Measurements from ENCODE around the gene RFX4. TPM values are rescaled to one million over a fixed set of nuclear protein-coding genes. Genes with fewer than 3 reads are reported as not detected.

The RFX4 gene
- total RNA-seq, 4 donors from 2014 or later: not detected

- Histone ChIP-seq H3K27me3 (peaks cover 0 to 100% (median 71%) of the 10 kb centered on the region in 4 donors), H3K4me1 (peaks cover 53 to 74% (median 71%) of the 10 kb centered on the region in 4 donors), H3K9me3 (no peaks in the 10 kb centered on the region), H3K27ac (replicated peaks in 1 of 4) (no peak overlapping the region), H3K36me3 (no peaks in the 10 kb centered on the region), H3K4me3 (peak overlapping the region in 3 of 4 donors; percentile 42 to 52 (median 44))
- intact Hi-C loops (cut with DNase I): no loop called here
- WGBS: 5% methylated on average over 34 of the region's 41 CpGs
- TF ChIP-seq POLR2A (IDR thresholded peaks at IDR 0.05; ENCODE audit: low read depth): no peak
- TF ChIP-seq EP300 (IDR thresholded peaks at IDR 0.05): no peak
- no peak for TF ChIP-seq CTCF (IDR thresholded peaks at IDR 0.05)
- TF ChIP-seq POLR2AphosphoS5 (IDR thresholded peaks at IDR 0.05): no peak
- DNase-seq (ENCODE audit: extremely low spot score): peak; percentile 90
Measured at GRCh38 chr12:106584104-106585064, 1.6 kb downstream of the RFX4 start.

GRCh38 chr12:106585105-106585520 is 2.3 kb downstream of the RFX4 start:
- no peak for DNase-seq (ENCODE audit: extremely low spot score)
- no peak overlapping the region for H3K4me3 ChIP-seq
- TF ChIP-seq POLR2A (IDR thresholded peaks at IDR 0.05; ENCODE audit: low read depth) (no peak), CTCF (IDR thresholded peaks at IDR 0.05) (no peak)
- H3K27me3 ChIP-seq: peaks cover 0 to 100% (median 68%) of the 10 kb centered on the region in 4 donors
- H3K36me3 ChIP-seq: no peaks in the 10 kb centered on the region
- H3K9me3 ChIP-seq: no peaks in the 10 kb centered on the region
- intact Hi-C loops (cut with DNase I): no loop called here
- whole genome bisulfite sequencing: 6% methylated on average over 17 of the region's 17 CpGs
- peaks cover 53 to 74% (median 71%) of the 10 kb centered on the region in 4 donors for H3K4me1 ChIP-seq
- H3K27ac ChIP-seq (replicated peaks in 1 of 4): no peak overlapping the region

GRCh38 chr12:106585521-106586277 is 2.9 kb downstream of the RFX4 start:
- WGBS: 4% methylated on average over 28 of the region's 63 CpGs
- TF ChIP-seq CTCF (IDR thresholded peaks at IDR 0.05) (no peak), POLR2A (IDR thresholded peaks at IDR 0.05; ENCODE audit: low read depth) (no peak), POLR2AphosphoS5 (IDR thresholded peaks at IDR 0.05) (no peak), EP300 (IDR thresholded peaks at IDR 0.05) (no peak)
- peaks cover 0 to 100% (median 63%) of the 10 kb centered on the region in 4 donors for H3K27me3 ChIP-seq
- peak; percentile 70 for DNase-seq (ENCODE audit: extremely low spot score)
- no peaks in the 10 kb centered on the region for H3K9me3 ChIP-seq
- H3K36me3 ChIP-seq: no peaks in the 10 kb centered on the region
- no peak overlapping the region for H3K27ac ChIP-seq (replicated peaks in 1 of 4)
- peak overlapping the region in 1 of 4 donors; percentile 23 for H3K4me3 ChIP-seq
- H3K4me1 ChIP-seq: peaks cover 50 to 69% (median 66%) of the 10 kb centered on the region in 4 donors
- intact Hi-C loops (cut with DNase I): no loop called here

- Histone ChIP-seq H3K27ac (replicated peaks in 1 of 4) (no peak overlapping the region), H3K27me3 (peaks cover 0 to 100% (median 56%) of the 10 kb centered on the region in 4 donors), H3K36me3 (no peaks in the 10 kb centered on the region), H3K4me1 (peaks cover 44 to 63% (median 59%) of the 10 kb centered on the region in 4 donors), H3K9me3 (no peaks in the 10 kb centered on the region), H3K4me3 (peak overlapping the region in 2 of 4 donors; percentile 12 to 23)
- DNase-seq (ENCODE audit: extremely low spot score): peak; percentile 47
- WGBS: 0% methylated on average over 20 of the region's 35 CpGs
- intact Hi-C loops (cut with DNase I): no loop called here
- TF ChIP-seq CTCF (IDR thresholded peaks at IDR 0.05) (no peak), POLR2AphosphoS5 (IDR thresholded peaks at IDR 0.05) (no peak), EP300 (IDR thresholded peaks at IDR 0.05) (no peak), POLR2A (IDR thresholded peaks at IDR 0.05; ENCODE audit: low read depth) (no peak)
Measured at GRCh38 chr12:106586278-106586802, 3.5 kb downstream of the RFX4 start.
